ENCODE data around the gene STN1. TPM values are rescaled to one million over a fixed set of nuclear protein-coding genes. Genes with fewer than 3 reads are reported as not detected.

The STN1 gene
- total RNA-seq, 1 experiment from 2014 or later = 28.9 TPM

- Histone ChIP-seq H3K4me3 (ENCODE audit: low read depth in 2 of 2, low read length in 2 of 2) (no peak overlapping the region), H3K36me3 (ENCODE audit: control insufficient read depth, insufficient read depth, low read length) (no peaks in the 10 kb centered on the region), H3K4me1 (ENCODE audit: control insufficient read depth, insufficient read depth, low read length) (peaks cover 43% of the 10 kb centered on the region), H3K27ac (ENCODE audit: low read length) (no peak overlapping the region), H3K27me3 (ENCODE audit: control insufficient read depth, insufficient read depth, low read length) (no peaks in the 10 kb centered on the region), H3K9me3 (ENCODE audit: control insufficient read depth, insufficient read depth, low read depth, low read length) (no peaks in the 10 kb centered on the region)
- ATAC-seq (no peak), DNase-seq (ENCODE audit: low read depth, low spot score) (no peak)
- POLR2A ChIA-PET = no interaction called here
- no peak for TF ChIP-seq REST (IDR thresholded peaks at IDR 0.05; ENCODE audit: insufficient read depth in 1 of 2, low read depth in 2 of 2, low read length in 1 of 2)
- no peak for TF ChIP-seq CTCF (IDR thresholded peaks at IDR 0.05)
- TF ChIP-seq POLR2AphosphoS5 (IDR thresholded peaks at IDR 0.05; ENCODE audit: low read depth, low read length) = no peak
- no peak for TF ChIP-seq SIN3A (IDR thresholded peaks at IDR 0.05; ENCODE audit: borderline replicate concordance, insufficient read depth, low read depth, low read length)
- no peak for TF ChIP-seq TCF7L2 (IDR thresholded peaks at IDR 0.05; ENCODE audit: low read depth, low read length)
- intact Hi-C loops (cut with micrococcal nuclease; ENCODE audit: unreplicated experiment) = loop anchor here (10.0 kb wide), 1 partner anchor 86 kb away; no protein-coding TSS in a partner anchor
- in situ Hi-C loops (cut with HindIII; ENCODE audit: low pct_unique_long_range_greater_than_20kb, low sequenced_read_pairs) = no loop called here
- no TSS peak for BruUV-seq (replicated peaks)
- CTCF ChIA-PET = interaction anchor here (1.0 kb wide), 1 partner anchor 139 kb away, joined by 4 read pairs; no protein-coding TSS in a partner anchor
These were observed 66.7 kb downstream of the STN1 start for GRCh38 chr10:103851261-103851660.

- Histone ChIP-seq H3K36me3 (ENCODE audit: control insufficient read depth, insufficient read depth, low read length) (no peaks in the 10 kb centered on the region), H3K27me3 (ENCODE audit: control insufficient read depth, insufficient read depth, low read length) (no peaks in the 10 kb centered on the region), H3K4me1 (ENCODE audit: control insufficient read depth, insufficient read depth, low read length) (peaks cover 43% of the 10 kb centered on the region), H3K27ac (ENCODE audit: low read length) (peak overlapping the region; percentile 69), H3K4me3 (ENCODE audit: low read depth in 2 of 2, low read length in 2 of 2) (peak overlapping the region in 1 of 2 experiments; percentile 30; a peak in 1 of 4 replicates), H3K9me3 (ENCODE audit: control insufficient read depth, insufficient read depth, low read depth, low read length) (no peaks in the 10 kb centered on the region)
- in situ Hi-C loops (cut with HindIII; ENCODE audit: low pct_unique_long_range_greater_than_20kb, low sequenced_read_pairs) (no loop called here), intact Hi-C loops (cut with micrococcal nuclease; ENCODE audit: unreplicated experiment) (loop anchor here (10.0 kb wide), 1 partner anchor 86 kb away; no protein-coding TSS in a partner anchor)
- BruUV-seq (replicated peaks) = no TSS peak
- no peak for TF ChIP-seq TCF7L2 (IDR thresholded peaks at IDR 0.05; ENCODE audit: low read depth, low read length)
- TF ChIP-seq CTCF (IDR thresholded peaks at IDR 0.05) = no peak
- no peak for TF ChIP-seq SIN3A (IDR thresholded peaks at IDR 0.05; ENCODE audit: borderline replicate concordance, insufficient read depth, low read depth, low read length)
- TF ChIP-seq REST (IDR thresholded peaks at IDR 0.05; ENCODE audit: insufficient read depth in 1 of 2, low read depth in 2 of 2, low read length in 1 of 2) = no peak
- TF ChIP-seq POLR2AphosphoS5 (IDR thresholded peaks at IDR 0.05; ENCODE audit: low read depth, low read length) = no peak
- no peak for DNase-seq (ENCODE audit: low read depth, low spot score)
- no peak for ATAC-seq
- CTCF ChIA-PET = no interaction called here
- POLR2A ChIA-PET = no interaction called here
These were observed 67.5 kb downstream of the STN1 start for GRCh38 chr10:103850572-103850895.
